Measurements from ENCODE around the gene BGLAP. TPM values are rescaled to one million over a fixed set of nuclear protein-coding genes. Genes with fewer than 3 reads are reported as not detected.
A peak's percentile ranks its signal among the peaks of the same experiment; 100 is the strongest.

Gene BGLAP
- total and polyA plus RNA-seq, 2 of the 13 experiments (the other 11 are each of a cell fraction or from before 2014, with no cell fraction given) = 0.62 to 1.6 TPM

DNA sequence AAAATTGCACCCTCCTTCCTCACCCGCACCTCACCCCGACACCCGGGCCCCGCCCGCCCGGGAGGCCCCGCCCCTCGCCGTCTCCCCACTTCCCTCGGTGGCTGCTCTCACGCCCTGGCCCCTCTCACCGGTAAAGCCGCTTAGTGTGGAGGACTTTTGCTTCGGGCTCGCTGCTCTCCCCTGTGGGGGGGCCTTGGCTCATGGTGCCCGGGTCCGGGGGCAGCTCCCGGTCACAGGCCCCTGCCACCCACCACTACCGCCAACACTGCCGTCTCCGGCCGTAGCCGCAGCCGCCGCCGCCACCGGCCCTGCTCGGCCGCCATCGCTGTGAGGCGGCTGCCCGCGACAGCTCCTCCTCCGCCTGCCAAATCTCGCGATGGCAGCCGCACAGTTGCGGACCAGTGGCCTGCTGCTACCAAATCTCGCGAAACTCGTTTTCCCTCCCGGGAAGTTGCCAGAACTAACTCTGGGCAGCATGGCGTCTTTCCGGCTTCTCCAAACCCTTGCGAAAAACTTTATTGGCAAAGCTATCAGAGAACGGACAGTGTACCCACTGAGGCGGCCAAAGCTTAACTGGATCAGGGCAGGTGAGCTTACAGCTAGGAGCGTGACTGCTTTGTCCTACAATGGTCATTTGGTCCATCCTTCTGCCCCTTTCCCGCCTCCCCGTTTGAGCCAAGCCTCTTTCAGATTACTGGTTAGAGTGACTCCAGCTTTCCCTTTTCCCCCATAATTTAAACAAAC lies 40.7 kb downstream of the BGLAP start, which contains the start of gene SMG5 (continued):
- TF ChIP-seq, protein P1, sequence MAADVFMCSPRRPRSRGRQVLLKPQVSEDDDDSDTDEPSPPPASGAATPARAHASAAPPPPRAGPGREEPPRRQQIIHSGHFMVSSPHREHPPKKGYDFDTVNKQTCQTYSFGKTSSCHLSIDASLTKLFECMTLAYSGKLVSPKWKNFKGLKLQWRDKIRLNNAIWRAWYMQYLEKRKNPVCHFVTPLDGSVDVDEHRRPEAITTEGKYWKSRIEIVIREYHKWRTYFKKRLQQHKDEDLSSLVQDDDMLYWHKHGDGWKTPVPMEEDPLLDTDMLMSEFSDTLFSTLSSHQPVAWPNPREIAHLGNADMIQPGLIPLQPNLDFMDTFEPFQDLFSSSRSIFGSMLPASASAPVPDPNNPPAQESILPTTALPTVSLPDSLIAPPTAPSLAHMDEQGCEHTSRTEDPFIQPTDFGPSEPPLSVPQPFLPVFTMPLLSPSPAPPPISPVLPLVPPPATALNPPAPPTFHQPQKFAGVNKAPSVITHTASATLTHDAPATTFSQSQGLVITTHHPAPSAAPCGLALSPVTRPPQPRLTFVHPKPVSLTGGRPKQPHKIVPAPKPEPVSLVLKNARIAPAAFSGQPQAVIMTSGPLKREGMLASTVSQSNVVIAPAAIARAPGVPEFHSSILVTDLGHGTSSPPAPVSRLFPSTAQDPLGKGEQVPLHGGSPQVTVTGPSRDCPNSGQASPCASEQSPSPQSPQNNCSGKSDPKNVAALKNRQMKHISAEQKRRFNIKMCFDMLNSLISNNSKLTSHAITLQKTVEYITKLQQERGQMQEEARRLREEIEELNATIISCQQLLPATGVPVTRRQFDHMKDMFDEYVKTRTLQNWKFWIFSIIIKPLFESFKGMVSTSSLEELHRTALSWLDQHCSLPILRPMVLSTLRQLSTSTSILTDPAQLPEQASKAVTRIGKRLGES (CRISPR knock-in tag; IDR thresholded peaks at IDR 0.05; ENCODE audit: borderline replicate concordance) = no peak
- no peak for TF ChIP-seq NFKBIZ (CRISPR knock-in tag; IDR thresholded peaks at IDR 0.05)
- TF ChIP-seq, protein P2, sequence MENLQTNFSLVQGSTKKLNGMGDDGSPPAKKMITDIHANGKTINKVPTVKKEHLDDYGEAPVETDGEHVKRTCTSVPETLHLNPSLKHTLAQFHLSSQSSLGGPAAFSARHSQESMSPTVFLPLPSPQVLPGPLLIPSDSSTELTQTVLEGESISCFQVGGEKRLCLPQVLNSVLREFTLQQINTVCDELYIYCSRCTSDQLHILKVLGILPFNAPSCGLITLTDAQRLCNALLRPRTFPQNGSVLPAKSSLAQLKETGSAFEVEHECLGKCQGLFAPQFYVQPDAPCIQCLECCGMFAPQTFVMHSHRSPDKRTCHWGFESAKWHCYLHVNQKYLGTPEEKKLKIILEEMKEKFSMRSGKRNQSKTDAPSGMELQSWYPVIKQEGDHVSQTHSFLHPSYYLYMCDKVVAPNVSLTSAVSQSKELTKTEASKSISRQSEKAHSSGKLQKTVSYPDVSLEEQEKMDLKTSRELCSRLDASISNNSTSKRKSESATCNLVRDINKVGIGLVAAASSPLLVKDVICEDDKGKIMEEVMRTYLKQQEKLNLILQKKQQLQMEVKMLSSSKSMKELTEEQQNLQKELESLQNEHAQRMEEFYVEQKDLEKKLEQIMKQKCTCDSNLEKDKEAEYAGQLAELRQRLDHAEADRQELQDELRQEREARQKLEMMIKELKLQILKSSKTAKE (CRISPR knock-in tag; IDR thresholded peaks at IDR 0.05; ENCODE audit: borderline replicate concordance) = 0 out of 2 replicates have a peak, but pooled peaks have one; percentile 12
- TF ChIP-seq, protein P3, sequence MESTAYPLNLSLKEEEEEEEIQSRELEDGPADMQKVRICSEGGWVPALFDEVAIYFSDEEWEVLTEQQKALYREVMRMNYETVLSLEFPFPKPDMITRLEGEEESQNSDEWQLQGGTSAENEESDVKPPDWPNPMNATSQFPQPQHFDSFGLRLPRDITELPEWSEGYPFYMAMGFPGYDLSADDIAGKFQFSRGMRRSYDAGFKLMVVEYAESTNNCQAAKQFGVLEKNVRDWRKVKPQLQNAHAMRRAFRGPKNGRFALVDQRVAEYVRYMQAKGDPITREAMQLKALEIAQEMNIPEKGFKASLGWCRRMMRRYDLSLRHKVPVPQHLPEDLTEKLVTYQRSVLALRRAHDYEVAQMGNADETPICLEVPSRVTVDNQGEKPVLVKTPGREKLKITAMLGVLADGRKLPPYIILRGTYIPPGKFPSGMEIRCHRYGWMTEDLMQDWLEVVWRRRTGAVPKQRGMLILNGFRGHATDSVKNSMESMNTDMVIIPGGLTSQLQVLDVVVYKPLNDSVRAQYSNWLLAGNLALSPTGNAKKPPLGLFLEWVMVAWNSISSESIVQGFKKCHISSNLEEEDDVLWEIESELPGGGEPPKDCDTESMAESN (CRISPR knock-in tag; conservative IDR thresholded peaks at IDR 0.05) = peak; percentile 42; the same call in 1 of the 2 replicates
- 0 out of 2 replicates have a peak, but pooled peaks have one; percentile 31 for TF ChIP-seq ZNF670 (CRISPR knock-in tag; IDR thresholded peaks at IDR 0.05; ENCODE audit: borderline replicate concordance)
- TF ChIP-seq, protein P4, sequence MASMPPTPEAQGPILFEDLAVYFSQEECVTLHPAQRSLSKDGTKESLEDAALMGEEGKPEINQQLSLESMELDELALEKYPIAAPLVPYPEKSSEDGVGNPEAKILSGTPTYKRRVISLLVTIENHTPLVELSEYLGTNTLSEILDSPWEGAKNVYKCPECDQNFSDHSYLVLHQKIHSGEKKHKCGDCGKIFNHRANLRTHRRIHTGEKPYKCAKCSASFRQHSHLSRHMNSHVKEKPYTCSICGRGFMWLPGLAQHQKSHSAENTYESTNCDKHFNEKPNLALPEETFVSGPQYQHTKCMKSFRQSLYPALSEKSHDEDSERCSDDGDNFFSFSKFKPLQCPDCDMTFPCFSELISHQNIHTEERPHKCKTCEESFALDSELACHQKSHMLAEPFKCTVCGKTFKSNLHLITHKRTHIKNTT (CRISPR knock-in tag; IDR thresholded peaks at IDR 0.05) = no peak
- TF ChIP-seq MZF1 (CRISPR knock-in tag; IDR thresholded peaks at IDR 0.05; ENCODE audit: borderline replicate concordance) = no peak
- TF ChIP-seq ATF7-NPFF (CRISPR knock-in tag; IDR thresholded peaks at IDR 0.05; ENCODE audit: low read depth) = peak; percentile 65
- TF ChIP-seq FOSL2 (CRISPR knock-in tag; IDR thresholded peaks at IDR 0.05) = peak; percentile 25; the same call in 1 of the 2 replicates
- TF ChIP-seq, protein P5, sequence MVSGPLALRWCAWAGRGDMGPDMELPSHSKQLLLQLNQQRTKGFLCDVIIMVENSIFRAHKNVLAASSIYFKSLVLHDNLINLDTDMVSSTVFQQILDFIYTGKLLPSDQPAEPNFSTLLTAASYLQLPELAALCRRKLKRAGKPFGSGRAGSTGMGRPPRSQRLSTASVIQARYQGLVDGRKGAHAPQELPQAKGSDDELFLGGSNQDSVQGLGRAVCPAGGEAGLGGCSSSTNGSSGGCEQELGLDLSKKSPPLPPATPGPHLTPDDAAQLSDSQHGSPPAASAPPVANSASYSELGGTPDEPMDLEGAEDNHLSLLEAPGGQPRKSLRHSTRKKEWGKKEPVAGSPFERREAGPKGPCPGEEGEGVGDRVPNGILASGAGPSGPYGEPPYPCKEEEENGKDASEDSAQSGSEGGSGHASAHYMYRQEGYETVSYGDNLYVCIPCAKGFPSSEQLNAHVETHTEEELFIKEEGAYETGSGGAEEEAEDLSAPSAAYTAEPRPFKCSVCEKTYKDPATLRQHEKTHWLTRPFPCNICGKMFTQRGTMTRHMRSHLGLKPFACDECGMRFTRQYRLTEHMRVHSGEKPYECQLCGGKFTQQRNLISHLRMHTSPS (CRISPR knock-in tag; IDR thresholded peaks at IDR 0.05; ENCODE audit: low read depth) = no peak
- TF ChIP-seq ZFP82 (CRISPR knock-in tag; IDR thresholded peaks at IDR 0.05; ENCODE audit: borderline replicate concordance) = no peak
- TF ChIP-seq, protein P6, sequence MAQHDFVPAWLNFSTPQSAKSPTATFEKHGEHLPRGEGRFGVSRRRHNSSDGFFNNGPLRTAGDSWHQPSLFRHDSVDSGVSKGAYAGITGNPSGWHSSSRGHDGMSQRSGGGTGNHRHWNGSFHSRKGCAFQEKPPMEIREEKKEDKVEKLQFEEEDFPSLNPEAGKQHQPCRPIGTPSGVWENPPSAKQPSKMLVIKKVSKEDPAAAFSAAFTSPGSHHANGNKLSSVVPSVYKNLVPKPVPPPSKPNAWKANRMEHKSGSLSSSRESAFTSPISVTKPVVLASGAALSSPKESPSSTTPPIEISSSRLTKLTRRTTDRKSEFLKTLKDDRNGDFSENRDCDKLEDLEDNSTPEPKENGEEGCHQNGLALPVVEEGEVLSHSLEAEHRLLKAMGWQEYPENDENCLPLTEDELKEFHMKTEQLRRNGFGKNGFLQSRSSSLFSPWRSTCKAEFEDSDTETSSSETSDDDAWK (CRISPR knock-in tag; IDR thresholded peaks at IDR 0.05) = no peak
- peak; percentile 40; the same call in 1 of the 2 replicates for TF ChIP-seq ZNF652 (CRISPR knock-in tag; IDR thresholded peaks at IDR 0.05; ENCODE audit: borderline replicate concordance, low read depth)
- peak; percentile 79 for TF ChIP-seq ZFX (CRISPR knock-in tag; IDR thresholded peaks at IDR 0.05; ENCODE audit: low read depth)
- no peak for TF ChIP-seq TBP (CRISPR knock-in tag; IDR thresholded peaks at IDR 0.05)

Measured in HepG2 (cell line).